HepG2 (cell line): Measurements from ENCODE around the gene PKP4. TPM values are rescaled to one million over a fixed set of nuclear protein-coding genes. Genes with fewer than 3 reads are reported as not detected.

ENCODE experiments used
- FOXJ3 ChIP-seq: sonication (generic); formaldehyde crosslinking; IDR thresholded peaks from 2 replicates; pipeline ENCODE4 v1.4.0; 2020; ENCODE audit warnings: missing genetic modification reagents, mild to moderate bottlenecking, borderline replicate concordance
- GATAD2A ChIP-seq: IDR thresholded peaks from 2 replicates; pipeline ENCODE4 v1.6.1; 2016
- HDAC2 ChIP-seq: sonication (generic); formaldehyde crosslinking; IDR thresholded peaks from 2 replicates; pipeline ENCODE4 v1.4.0; 2020; ENCODE audit warnings: missing genetic modification reagents
- MYNN ChIP-seq: sonication (generic); formaldehyde crosslinking; IDR thresholded peaks from 2 replicates; pipeline ENCODE4 v1.4.0; 2020; ENCODE audit warnings: mild to moderate bottlenecking, low read depth, missing genetic modification reagents
- NR1H2 ChIP-seq: sonication (generic); formaldehyde crosslinking; IDR thresholded peaks from 2 replicates; pipeline ENCODE4 v1.8.1; 2022; ENCODE audit warnings: low read depth, missing genetic modification reagents, borderline replicate concordance
- PRDM4 ChIP-seq: sonication (generic); formaldehyde crosslinking; IDR thresholded peaks from 2 replicates; pipeline ENCODE4 v1.9.0; 2021; ENCODE audit warnings: missing genetic modification reagents, borderline replicate concordance
- RBAK ChIP-seq: sonication (generic); formaldehyde crosslinking; IDR thresholded peaks from 2 replicates; pipeline ENCODE4 v1.5.1; 2020; ENCODE audit warnings: mild to moderate bottlenecking, missing genetic modification reagents
- REST ChIP-seq, 2 experiments: IDR thresholded peaks; 2 replicates each; pipeline ENCODE4 v1.6.1; 2011 to 2012; ENCODE audit warnings: low read length in 2 of 2, borderline replicate concordance in 1 of 2, low read depth in 1 of 2, mild to moderate bottlenecking in 1 of 2, moderate library complexity in 1 of 2
- TAF15 ChIP-seq: fragments of 200-400 bp; formaldehyde crosslinking; IDR thresholded peaks from one replicate; pipeline ENCODE4 v1.6.1; 2018; ENCODE audit warnings: mild to moderate bottlenecking, low read depth, low read length; ENCODE audit not compliant: poor library complexity, severe bottlenecking
- TFAP4 ChIP-seq: sonication (generic); IDR thresholded peaks from 2 replicates; pipeline ENCODE4 v1.6.1; 2016; ENCODE audit warnings: low read depth, borderline replicate concordance
- U2AF2 ChIP-seq: fragments of 200-400 bp; formaldehyde crosslinking; IDR thresholded peaks from 2 replicates; pipeline ENCODE4 v1.6.1; 2017; ENCODE audit warnings: low read depth, mild to moderate bottlenecking, low read length
- ZBTB4 ChIP-seq: sonication (generic); formaldehyde crosslinking; IDR thresholded peaks from 2 replicates; pipeline ENCODE4 v1.4.0; 2020; ENCODE audit warnings: missing genetic modification reagents, mild to moderate bottlenecking, borderline replicate concordance
- ZFAT ChIP-seq: sonication (generic); formaldehyde crosslinking; conservative IDR thresholded peaks from 2 replicates; pipeline ENCODE4 v1.8.1; 2023; ENCODE audit warnings: missing genetic modification reagents, inconsistent platforms
- ZMAT3 ChIP-seq: sonication (generic); formaldehyde crosslinking; conservative IDR thresholded peaks from 2 replicates; pipeline ENCODE4 v1.7.0; 2021; ENCODE audit warnings: missing genetic modification reagents
- ZNF326 ChIP-seq: sonication (generic); formaldehyde crosslinking; IDR thresholded peaks from 2 replicates; pipeline ENCODE4 v1.4.0; 2020; ENCODE audit warnings: missing genetic modification reagents, borderline replicate concordance
- ZNF44 ChIP-seq: sonication (generic); formaldehyde crosslinking; IDR thresholded peaks from 2 replicates; pipeline ENCODE4 v1.5.1; 2020; ENCODE audit warnings: mild to moderate bottlenecking, missing genetic modification reagents
- ZNF441 ChIP-seq: sonication (generic); formaldehyde crosslinking; IDR thresholded peaks from 2 replicates; pipeline ENCODE4 v1.7.0; 2021; ENCODE audit warnings: missing genetic modification reagents, borderline replicate concordance
- ZNF549 ChIP-seq: sonication (generic); formaldehyde crosslinking; IDR thresholded peaks from 2 replicates; pipeline ENCODE4 v1.5.0; 2020; ENCODE audit warnings: missing genetic modification reagents
- ZNF776 ChIP-seq: sonication (generic); formaldehyde crosslinking; IDR thresholded peaks from 2 replicates; pipeline ENCODE4 v1.4.0; 2020; ENCODE audit warnings: mild to moderate bottlenecking, missing genetic modification reagents
- polyA plus RNA-seq, 8 experiments: library from polyadenylated mRNA; depleted of rRNA in 3 of 8; stranded (reverse) in 7 of 8; unstranded in 1 of 8; fragments of >200 nt; fragmentation: Illumina TruSeq in 4 of 8; extraction: Trizol in 4 of 8; gene quantifications; 2 replicates each; pipeline versions ENCODE4 v1.2.1 to v1.2.3, GENCODE V29; 2011 to 2016; ENCODE audit warnings: low read depth in 4 of 8, missing spikeins in 1 of 8, mixed read lengths in 1 of 8; ENCODE audit not compliant: insufficient read depth in 1 of 8
- total RNA-seq, 5 experiments: library from RNA; depleted of rRNA; stranded (reverse); fragments of >200 nt; fragmentation: Illumina TruSeq; extraction: Trizol; gene quantifications; 2 replicates each; pipeline ENCODE4 v1.2.3, GENCODE V29; 2016; ENCODE audit warnings: low read depth in 1 of 5

Gene PKP4
- total and polyA plus RNA-seq, 2 of the 13 experiments (the other 11 are each of a cell fraction or from before 2014, with no cell fraction given), result 80.9 to 90.5 TPM

- TF ChIP-seq REST (IDR thresholded peaks at IDR 0.05; ENCODE audit: borderline replicate concordance in 1 of 2, low read depth in 1 of 2, low read length in 2 of 2) (no peak), NR1H2 (no peak), HDAC2 (CRISPR knock-in tag) (no peak), ZBTB4 (CRISPR knock-in tag) (no peak; the same call in 1 of the 2 replicates), RBAK (CRISPR knock-in tag) (no peak), ZNF776 (CRISPR knock-in tag) (no peak), PRDM4 (no peak), U2AF2 (no peak), FOXJ3 (CRISPR knock-in tag) (no peak), MYNN (no peak), ZNF326 (CRISPR knock-in tag) (no peak), ZNF549 (CRISPR knock-in tag) (no peak), ZNF44 (no peak), TFAP4 (peak; percentile 66; the same call in 1 of the 2 replicates), TAF15 (no peak), ZNF441 (CRISPR knock-in tag) (no peak), ZMAT3 (CRISPR knock-in tag) (no peak), ZFAT (CRISPR knock-in tag) (no peak), GATAD2A (CRISPR knock-in tag) (no peak)
Observed at GRCh38 chr2:158456309-158457066, at the start of gene PKP4, which contains the start of gene CCDC148 (continued).
